HG03575 (cell line): ENCODE measurements around the gene KLHL10.
"Not testable (repeated sequence)": the region's sequence is repeated elsewhere in the genome, so short reads cannot be mapped to it uniquely, and the experiment has no call there.

Experiments
- ATAC-seq: cut with Tn5 transposase; IDR thresholded peaks from one replicate; pipeline ENCODE4 v1.9.1; 2021; ENCODE audit not compliant: unreplicated experiment, insufficient number of reproducible peaks, low FRiP score; ENCODE audit errors: extremely low read depth

KLHL10 gene

DNA sequence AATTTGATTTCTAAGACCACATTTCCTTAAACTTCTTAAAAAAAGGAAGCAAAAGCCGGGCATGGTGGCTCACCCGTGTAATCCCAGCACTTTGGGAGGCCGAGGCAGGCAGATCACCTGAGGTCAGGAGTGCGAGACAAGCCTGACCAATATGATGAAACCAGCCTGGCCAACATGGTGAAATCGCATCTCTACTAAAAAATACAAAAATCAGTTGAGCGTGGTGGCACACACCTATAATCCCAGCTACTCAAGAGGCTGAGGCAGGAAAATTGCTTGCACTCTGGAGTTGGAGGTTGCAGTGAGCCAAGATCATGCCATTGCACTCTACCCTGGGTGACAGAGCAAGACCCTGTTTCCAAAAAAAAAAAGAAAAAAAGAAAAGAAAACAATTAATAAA lies 3.2 kb downstream of the KLHL10 start:
- not testable (repeated sequence) for ATAC-seq

DNA sequence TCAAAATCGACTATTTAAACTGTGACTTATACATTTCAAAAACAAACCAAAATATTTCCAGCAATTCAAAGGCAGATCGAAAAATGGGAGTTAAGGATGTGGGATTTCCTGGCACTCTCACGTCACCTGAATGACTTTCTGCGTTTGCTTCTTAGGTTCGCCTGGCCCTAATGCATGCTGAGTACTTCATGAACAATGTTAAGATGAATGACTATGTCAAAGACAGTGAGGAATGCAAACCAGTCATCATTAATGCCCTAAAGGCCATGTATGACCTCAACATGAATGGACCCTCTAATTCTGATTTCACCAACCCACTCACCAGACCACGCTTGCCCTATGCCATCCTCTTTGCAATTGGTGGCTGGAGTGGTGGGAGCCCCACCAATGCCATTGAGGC lies 7.3 kb downstream of the KLHL10 start:
- ATAC-seq = no peak

DNA sequence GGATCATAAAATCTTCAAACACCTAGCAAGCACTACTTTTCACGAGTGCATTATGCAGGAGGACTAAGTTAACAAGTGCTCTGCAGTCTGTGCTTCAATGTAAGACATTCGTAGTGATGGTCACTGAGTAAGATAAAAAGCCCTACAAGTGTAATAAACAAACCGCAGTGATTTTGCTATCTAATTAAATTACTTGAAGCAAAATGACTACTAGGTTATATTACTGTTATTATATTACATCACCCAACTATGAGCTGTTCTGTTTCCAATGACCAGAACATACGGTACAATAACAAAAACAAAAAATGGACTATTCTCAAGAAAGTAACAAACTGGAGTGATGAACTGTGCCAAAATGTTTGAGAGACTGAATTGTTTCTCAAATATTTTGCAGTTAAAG lies 11.2 kb downstream of the KLHL10 start:
- no peak for ATAC-seq

DNA sequence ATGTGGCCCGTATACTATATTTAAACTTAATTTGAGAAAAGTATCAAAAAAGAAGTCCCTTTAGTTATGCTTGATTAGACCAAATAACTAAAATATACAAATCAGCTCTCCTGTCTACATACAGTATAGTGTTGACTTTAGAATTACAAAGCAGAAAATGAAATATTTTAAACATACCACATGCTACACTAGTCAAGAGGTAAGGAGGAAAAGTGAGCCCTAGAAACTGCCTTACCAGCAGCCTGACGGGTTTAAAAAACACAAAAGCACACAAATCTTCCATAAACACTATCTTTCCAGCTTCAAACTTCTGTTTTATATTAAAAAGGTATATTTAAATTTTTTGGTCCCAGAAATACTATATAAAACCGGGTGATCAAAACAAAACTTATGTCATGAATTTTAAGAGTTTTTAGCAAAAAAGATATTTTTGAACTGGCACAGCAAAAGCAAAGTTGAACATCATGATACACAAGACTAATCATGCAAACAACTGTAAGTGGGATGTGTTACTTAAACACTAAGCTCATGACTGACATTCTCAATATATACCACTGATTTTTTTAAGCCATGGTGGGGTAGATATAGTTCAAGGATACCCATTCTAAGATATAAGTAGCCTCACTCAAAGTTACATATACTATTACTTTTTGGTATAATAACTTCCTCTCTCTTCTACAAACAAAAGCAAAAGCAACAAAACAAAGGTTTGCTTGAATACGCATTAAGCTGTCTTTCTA lies 11.8 kb downstream of the KLHL10 start:
- no peak for ATAC-seq

DNA sequence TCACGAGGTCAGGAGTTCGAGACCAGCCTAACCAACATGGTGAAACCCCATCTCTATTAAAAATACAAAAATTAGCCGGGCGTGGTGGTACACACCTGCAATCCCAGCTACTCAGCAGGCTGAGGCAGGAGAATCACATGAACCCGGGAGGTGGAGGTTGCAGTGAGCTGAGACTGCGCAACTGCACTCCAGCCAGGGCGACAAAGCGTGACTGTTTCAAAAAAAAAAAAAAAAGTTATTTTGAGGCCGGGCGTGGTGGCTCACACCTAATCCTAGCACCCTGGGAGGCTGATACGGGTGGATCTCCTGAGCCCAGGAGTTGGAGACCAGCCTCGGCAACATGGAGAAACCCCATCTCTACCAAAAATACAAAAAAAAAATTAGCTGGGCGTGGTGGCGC lies 13.8 kb downstream of the KLHL10 start:
- ATAC-seq = not testable (repeated sequence)

DNA sequence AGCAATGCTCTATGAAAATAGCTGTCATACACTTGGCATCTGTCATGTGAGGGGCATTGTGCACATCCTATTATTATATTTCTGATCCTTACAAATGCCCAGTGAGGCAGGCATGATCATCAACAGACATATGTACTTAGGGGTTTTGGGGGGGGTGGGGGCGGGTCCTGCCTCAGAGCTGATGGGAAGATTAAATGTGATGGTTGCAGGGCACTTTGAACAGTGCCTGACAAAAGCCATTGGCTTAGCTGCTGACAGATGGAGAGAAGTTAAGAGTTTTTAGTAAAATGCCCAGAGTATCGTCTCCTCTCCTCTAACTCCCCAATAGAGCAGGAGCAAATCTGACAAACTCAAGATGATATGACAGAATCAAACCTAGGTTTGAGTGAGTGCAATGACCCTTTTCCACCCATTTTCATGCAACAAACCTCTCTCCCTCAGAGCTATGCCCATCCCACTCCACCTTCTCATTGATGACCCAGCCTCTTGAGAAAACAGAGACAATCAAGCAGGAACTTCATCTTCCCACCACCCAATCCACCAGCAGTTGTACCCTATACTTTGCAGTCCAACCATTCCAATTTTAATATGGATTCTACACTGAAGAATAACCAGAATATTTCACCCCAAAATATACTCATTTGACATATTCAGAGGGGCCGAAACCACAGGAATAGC lies 22.8 kb downstream of the KLHL10 start:
- ATAC-seq = no peak

DNA sequence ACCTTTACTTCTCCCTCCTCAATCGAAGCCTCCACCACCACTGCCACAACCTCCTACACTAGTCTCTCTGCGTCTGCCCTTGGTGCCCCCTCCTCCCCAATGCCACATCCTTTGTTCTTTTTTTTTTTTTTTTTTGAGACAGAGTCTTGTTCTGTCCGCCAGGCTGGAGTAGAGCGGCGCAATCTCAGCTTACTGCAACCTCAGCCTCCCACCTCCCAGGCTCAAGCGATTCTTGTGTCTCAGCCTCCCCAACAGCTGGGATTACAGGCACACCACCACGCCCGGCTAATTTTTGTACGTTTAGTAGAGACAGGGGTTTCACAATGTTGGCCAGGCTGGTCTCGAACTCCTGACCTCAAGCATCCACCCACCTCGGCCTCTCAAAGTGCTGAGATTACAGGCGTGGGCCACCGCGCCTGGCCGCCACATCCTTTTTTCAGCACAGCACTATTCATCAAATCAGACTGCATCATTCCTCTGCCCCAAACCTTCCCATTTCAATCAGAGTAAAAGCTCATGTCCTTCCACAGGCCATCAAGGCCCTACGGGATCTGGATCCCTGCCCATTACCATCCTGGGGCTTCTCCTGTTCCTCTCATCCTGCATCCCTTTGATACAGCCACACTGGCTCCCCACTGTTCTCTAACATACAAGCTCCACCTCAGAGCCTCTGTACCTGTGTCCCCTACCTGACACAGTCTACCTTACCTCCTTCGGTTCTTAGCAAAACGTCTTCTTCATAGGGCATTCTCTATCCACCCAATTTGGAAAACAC lies 25.6 kb downstream of the KLHL10 start:
- ATAC-seq = no peak

DNA sequence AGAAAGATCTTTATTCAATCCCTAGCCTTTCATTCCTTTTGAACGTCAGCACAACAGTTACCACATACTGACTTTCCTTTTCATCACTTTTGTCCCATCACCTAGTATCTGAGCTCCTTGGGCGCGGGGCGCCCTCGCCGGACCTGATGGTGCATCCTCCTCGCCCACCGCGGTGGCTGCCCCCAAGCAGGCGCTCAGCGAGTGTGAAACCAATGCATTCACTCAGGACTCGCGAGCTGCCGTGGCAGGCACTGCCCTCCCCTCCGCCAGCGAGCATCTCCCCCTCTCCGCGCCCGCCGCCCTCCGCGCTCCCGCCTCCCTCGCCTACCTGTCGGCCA lies 26.8 kb downstream of the KLHL10 start:
- no peak for ATAC-seq

DNA sequence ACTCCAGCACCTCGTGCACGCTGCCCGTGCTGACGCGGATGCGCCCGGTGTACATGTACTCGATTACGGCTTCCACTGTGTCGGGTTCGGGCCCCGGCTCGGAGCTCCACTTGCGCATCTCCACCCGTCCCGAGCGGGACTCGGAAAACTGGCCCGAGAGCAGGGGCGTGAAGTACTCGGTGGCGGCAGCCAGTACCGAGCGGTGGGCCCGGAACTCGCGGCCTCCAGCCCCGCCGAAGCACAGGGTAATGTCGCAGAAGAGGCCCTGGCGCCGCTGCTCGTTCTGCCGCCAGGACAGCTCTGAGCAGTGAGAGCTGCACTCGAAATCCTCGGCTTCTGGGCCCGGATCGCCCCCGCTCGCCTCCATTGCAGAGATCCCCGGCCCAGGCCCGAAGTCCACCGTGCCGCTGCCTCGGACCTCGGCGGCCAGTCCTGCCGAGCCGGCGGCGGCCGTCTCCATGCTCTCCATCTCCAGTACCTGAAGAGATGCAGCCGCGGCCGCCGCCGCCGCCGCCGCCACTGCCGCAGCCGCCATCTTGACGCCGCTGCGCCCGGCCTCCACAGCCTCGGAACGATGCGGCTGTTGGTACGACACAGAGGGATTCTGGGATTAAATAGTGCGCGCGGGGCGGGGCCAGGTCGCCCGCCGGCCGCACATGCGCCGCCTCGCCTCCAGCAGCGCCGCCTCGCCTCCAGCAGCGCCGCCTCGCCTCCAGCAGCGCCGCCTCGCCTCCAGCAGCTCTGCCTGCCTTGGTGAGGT lies 27.4 kb downstream of the KLHL10 start, which contains the start of gene KLHL11:
KLHL11 (minus strand) TSS at position 588 of the 760 bp plus-strand sequence; CDS start at position 535, 53 bp downstream.
- no peak for ATAC-seq

DNA sequence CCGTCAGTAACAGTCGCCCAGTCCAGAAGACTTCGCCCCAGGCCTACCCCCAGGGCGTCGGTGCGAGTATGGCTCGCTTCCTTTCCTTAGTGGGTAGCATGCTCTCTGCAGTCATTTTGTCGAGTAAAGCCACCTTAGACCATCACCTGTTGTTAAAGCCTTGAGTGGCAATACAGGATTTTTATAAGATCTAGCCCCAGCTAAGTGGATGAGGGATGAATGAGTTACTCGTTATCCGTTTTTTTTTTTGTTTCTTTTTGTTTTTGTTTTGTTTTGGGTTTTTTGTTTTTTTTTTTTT lies 27.9 kb downstream of the KLHL10 start:
- no peak for ATAC-seq

DNA sequence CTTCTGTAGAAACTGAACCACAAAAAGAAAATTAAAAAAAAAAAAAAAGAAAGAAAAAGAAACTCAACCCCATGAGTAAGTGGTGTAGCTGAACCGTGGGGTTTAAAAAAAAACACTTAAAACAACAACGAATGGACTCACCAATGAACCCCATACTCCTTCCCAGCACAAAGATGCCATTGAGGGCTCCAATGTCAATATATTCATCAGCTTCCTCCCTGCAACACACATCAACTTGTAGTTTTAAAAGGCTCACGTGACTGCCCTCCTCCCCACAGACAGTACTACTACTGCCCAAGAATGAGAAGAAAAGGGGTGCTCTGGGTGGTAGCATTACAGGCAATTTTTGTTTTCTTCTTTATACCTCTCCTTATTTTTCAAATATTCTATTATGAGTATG lies 30.9 kb downstream of the KLHL10 start:
- no peak for ATAC-seq

DNA sequence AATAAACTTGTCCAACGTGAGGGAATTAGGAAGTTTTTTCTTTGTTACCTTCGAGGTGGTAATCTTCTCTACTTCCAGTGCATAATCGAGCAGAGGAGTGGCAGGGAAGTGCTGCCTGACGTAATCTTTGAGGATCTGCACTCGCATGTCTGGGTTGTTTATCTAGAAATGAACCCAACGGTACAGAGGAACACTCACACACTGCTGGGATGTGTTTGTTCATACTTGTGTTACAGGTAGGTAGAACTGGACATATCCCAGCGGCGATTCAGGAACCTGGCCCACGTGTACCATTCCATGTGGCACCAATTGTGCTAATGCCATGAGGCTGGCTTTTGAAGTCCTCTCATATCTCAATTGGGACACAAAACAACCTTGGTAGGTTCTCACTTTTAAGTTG lies 31.8 kb downstream of the KLHL10 start:
- ATAC-seq = no peak

DNA sequence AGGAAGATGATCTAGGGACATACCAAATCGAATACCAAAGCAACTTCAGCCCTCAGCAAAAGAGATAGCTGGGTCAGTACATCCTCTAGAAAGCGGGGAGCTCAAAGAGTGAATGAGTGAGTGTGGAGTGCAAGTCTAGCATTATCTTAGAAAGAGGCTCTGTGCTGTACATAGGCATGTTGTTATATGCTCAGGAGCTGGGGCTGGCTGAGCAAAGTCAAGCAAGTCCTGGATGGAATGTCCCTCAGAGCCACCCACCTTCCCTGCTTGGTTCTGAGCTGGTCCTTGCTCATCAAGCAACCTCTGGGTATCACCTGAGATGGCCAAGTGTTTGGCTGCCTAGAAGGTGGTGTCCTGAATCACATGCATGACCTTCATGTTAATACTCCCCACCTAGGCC lies 32.5 kb downstream of the KLHL10 start:
- no peak for ATAC-seq

DNA sequence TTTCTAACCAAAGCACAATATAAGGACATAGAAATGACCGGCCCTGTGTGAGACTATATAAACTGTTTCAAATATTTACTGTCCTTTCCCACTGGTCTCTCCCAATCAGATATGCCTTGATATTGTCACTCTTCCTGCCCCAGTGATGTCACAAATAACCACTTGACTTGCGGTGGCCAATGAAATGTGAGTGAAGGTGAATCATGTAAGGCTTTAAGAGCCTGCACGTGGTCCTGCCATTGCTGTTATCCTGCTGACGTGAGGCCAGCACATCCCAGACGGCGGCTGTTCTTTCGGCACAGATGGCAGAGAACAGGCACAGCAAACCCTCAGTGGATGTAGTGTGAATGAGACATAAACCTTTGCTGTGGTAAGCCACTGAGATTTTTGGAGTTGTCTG lies 33.0 kb downstream of the KLHL10 start:
- no peak for ATAC-seq

DNA sequence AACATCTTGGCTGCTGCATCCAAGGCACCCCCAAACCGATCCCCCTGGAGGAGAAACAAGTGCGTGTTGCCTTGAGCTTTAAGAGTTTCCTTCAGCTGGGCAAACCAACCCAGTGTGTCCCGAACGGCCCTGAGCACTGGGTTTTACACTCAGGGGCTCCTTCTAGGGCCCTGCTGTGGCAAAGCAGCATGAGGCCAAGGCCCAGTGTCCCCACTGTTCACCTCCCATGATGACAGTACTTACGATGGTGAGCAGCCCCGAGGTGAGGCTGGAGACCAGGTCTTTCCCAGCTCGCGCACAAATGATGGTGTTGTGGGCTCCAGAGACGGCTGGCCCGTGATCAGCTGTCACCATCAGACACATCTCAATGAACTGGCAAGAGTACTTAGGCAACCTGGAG lies 34.2 kb downstream of the KLHL10 start:
- no peak for ATAC-seq

DNA sequence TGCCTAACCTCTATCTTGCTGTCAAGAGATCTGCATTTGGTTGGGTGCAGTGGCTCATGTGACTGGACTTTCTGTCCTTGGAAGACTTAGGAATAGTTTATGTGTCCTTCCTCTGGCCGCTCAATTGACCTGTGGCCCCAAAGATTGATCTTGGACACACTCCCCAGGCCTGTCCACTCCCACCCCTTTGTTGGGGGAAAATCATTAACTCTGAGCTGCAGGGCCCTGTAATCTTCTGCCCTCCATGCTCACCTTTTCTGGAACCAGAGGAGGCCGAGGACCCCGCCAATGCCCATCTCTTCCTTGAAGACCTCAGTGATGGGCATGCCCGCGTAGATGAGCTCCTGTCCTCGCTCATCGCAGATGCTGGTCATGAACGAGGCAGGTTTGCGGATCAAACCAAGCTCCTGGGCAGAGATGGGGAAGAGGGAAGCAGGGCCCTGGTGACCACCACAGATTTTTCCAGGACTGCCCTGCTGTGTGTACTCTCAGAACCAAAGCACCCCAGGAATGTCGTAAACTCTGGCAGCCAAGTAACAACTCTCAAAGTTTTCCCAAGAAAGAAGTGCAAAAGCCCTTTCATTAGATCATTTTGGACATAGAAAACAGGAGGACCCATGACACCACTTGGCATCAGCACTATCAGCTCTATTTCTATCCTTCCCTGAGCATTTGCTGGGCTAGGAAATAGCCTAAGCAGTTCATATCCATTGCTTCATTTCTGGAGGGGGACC lies 36.1 kb downstream of the KLHL10 start:
- no peak for ATAC-seq

DNA sequence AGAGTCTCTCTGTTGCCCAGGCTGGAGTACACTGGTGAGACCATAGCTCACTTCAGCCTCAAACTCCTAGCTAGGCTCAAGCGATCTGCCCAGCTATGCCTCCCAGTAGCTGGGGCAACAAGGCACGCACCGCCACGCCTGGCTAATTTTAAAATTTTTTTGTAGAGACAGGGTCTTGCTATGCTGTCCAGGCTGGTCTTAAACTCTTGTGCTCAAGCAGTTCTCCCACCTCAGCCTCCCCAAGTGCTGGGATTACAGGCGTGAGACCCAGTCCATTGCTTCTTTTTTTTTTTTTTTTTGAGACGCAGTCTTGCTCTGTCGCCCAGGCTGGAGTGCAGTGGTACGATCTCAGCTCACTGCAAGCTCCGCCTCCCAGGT lies 36.7 kb downstream of the KLHL10 start:
- not testable (repeated sequence) for ATAC-seq

DNA sequence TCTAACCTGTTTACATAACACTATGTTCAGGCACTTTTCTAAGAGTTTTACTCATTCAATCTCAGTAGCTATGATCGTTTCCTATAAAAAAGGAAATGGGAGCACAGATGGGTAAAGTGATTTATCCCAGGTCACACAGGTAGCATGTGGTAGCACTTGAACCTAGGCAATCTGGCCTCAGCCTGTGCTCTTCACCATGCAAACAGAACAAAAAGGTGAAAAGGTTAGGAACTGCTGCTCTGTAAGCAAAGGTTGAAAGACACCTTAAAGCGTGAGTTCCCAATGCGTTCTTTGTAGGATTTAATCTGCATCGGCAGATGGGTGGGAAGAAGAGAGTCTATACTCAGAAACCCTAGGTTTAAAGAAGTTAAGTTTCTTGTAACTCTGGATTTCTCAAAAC lies 42.5 kb downstream of the KLHL10 start:
- no peak for ATAC-seq

DNA sequence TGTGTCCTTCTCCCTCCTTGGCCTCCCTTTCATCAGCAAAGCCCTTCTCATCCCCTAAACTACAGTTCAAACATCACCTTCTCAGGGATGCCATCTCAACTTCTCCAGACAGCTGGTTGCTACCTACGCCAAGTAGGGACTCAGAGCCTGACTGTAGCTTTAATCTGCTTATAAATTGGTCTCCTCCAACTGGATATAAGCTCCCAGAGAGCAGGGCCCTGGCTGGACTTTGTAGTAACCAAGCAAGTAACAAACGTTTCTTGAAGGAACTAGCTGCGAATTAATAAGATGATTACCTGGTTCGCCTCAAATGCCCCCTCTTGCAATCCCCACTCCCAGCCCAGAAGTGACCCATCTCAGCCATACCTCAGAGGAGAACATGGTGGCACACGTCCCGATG lies 45.1 kb downstream of the KLHL10 start:
- ATAC-seq = no peak
